HEK293 (cell line): ENCODE data around the gene CDK12.

Experiments
- GLIS2 ChIP-seq: fragments of 450-650 bp; formaldehyde crosslinking; IDR thresholded peaks from 2 replicates; pipeline ENCODE4 v1.5.1; 2016; ENCODE audit warnings: missing biosample characterization, missing genetic modification characterization
- IKZF3 ChIP-seq: fragments of 450-650 bp; IDR thresholded peaks from 2 replicates; pipeline ENCODE4 v1.5.0; 2018; ENCODE audit warnings: missing biosample characterization, mild to moderate bottlenecking, missing genetic modification characterization, moderate library complexity
- INSM2 ChIP-seq: fragments of 450-650 bp; formaldehyde crosslinking; IDR thresholded peaks from 2 replicates; pipeline ENCODE4 v1.5.1; 2016; ENCODE audit warnings: missing biosample characterization, missing genetic modification characterization
- KLF1 ChIP-seq: fragments of 450-650 bp; formaldehyde crosslinking; IDR thresholded peaks from 2 replicates; pipeline ENCODE4 v1.5.1; 2016; ENCODE audit warnings: missing biosample characterization, missing genetic modification characterization
- KLF8 ChIP-seq: fragments of 450-650 bp; formaldehyde crosslinking; IDR thresholded peaks from 2 replicates; pipeline ENCODE4 v1.5.1; 2016; ENCODE audit warnings: missing biosample characterization, missing genetic modification characterization
- OVOL3 ChIP-seq: fragments of 450-650 bp; formaldehyde crosslinking; IDR thresholded peaks from 2 replicates; pipeline ENCODE4 v1.5.1; 2016; ENCODE audit warnings: missing biosample characterization, missing genetic modification characterization
- PBX3 ChIP-seq: sonication (generic); formaldehyde crosslinking; IDR thresholded peaks from 2 replicates; pipeline ENCODE4 v1.8.1; 2022; ENCODE audit warnings: mild to moderate bottlenecking, moderate library complexity, missing genetic modification reagents
- TCF7L2 ChIP-seq: IDR thresholded peaks from 2 replicates; pipeline ENCODE4 v1.6.1; 2011; ENCODE audit warnings: low read depth, mild to moderate bottlenecking, inconsistent platforms, low read length, moderate library complexity, borderline replicate concordance
- TRIM28 ChIP-seq: IDR thresholded peaks from 2 replicates; pipeline ENCODE4 v1.6.1; 2011; ENCODE audit warnings: low read length, control low read depth, borderline replicate concordance
- ZBTB1 ChIP-seq: fragments of 450-650 bp; formaldehyde crosslinking; IDR thresholded peaks from 2 replicates; pipeline ENCODE4 v1.5.1; 2016; ENCODE audit warnings: missing biosample characterization, missing genetic modification characterization
- ZBTB11 ChIP-seq: fragments of 450-650 bp; formaldehyde crosslinking; conservative IDR thresholded peaks from 2 replicates; pipeline ENCODE4 v1.5.1; 2016; ENCODE audit warnings: low read depth, missing biosample characterization, missing genetic modification characterization
- ZBTB8A ChIP-seq: fragments of 450-650 bp; formaldehyde crosslinking; IDR thresholded peaks from 2 replicates; pipeline ENCODE4 v1.5.1; 2016; ENCODE audit warnings: missing biosample characterization, missing genetic modification characterization
- ZEB2 ChIP-seq: fragments of 450-650 bp; formaldehyde crosslinking; IDR thresholded peaks from 2 replicates; pipeline ENCODE4 v1.5.1; 2016; ENCODE audit warnings: missing biosample characterization, missing genetic modification characterization
- ZNF140 ChIP-seq: fragments of 450-650 bp; formaldehyde crosslinking; IDR thresholded peaks from 2 replicates; pipeline ENCODE4 v1.5.1; 2016; ENCODE audit warnings: missing biosample characterization, missing genetic modification characterization
- ZNF18 ChIP-seq: fragments of 450-650 bp; formaldehyde crosslinking; IDR thresholded peaks from 2 replicates; pipeline ENCODE4 v1.5.1; 2016; ENCODE audit warnings: missing biosample characterization, missing genetic modification characterization
- ZNF19 ChIP-seq: fragments of 450-650 bp; formaldehyde crosslinking; IDR thresholded peaks from 2 replicates; pipeline ENCODE4; 2016; ENCODE audit warnings: missing biosample characterization, missing genetic modification characterization, low read depth
- ZNF221 ChIP-seq: fragments of 450-650 bp; formaldehyde crosslinking; IDR thresholded peaks from 2 replicates; pipeline ENCODE4 v1.5.1; 2017; ENCODE audit warnings: missing biosample characterization, missing genetic modification characterization, borderline replicate concordance
- ZNF23 ChIP-seq: fragments of 450-650 bp; formaldehyde crosslinking; IDR thresholded peaks from 2 replicates; pipeline ENCODE4 v1.5.1; 2016; ENCODE audit warnings: missing biosample characterization, missing genetic modification characterization, borderline replicate concordance
- ZNF292 ChIP-seq: fragments of 450-650 bp; formaldehyde crosslinking; IDR thresholded peaks from 2 replicates; pipeline ENCODE4 v1.5.1; 2016; ENCODE audit warnings: low read depth, missing biosample characterization, missing genetic modification characterization, borderline replicate concordance
- ZNF518A ChIP-seq: fragments of 450-650 bp; formaldehyde crosslinking; conservative IDR thresholded peaks from 2 replicates; pipeline ENCODE4 v1.5.1; 2016; ENCODE audit warnings: low read depth, missing biosample characterization, missing genetic modification characterization
- ZNF521 ChIP-seq: fragments of 450-650 bp; formaldehyde crosslinking; IDR thresholded peaks from 2 replicates; pipeline ENCODE4 v1.5.1; 2017; ENCODE audit warnings: missing biosample characterization, mild to moderate bottlenecking, missing genetic modification characterization
- ZNF558 ChIP-seq: fragments of 450-650 bp; formaldehyde crosslinking; IDR thresholded peaks from 2 replicates; pipeline ENCODE4 v1.5.1; 2016; ENCODE audit warnings: missing biosample characterization, missing genetic modification characterization
- ZNF561 ChIP-seq: fragments of 450-650 bp; IDR thresholded peaks from 2 replicates; pipeline ENCODE4 v1.5.1; 2018; ENCODE audit warnings: missing biosample characterization, missing genetic modification characterization, borderline replicate concordance
- ZNF621 ChIP-seq: fragments of 450-650 bp; formaldehyde crosslinking; IDR thresholded peaks from 2 replicates; pipeline ENCODE4 v1.5.1; 2017; ENCODE audit warnings: missing biosample characterization, missing genetic modification characterization
- ZNF701 ChIP-seq: fragments of 450-650 bp; formaldehyde crosslinking; IDR thresholded peaks from 2 replicates; pipeline ENCODE4 v1.5.1; 2016; ENCODE audit warnings: missing biosample characterization, missing genetic modification characterization
- ZNF792 ChIP-seq: fragments of 450-650 bp; formaldehyde crosslinking; IDR thresholded peaks from 2 replicates; pipeline ENCODE4 v1.5.1; 2016; ENCODE audit warnings: missing biosample characterization, missing genetic modification characterization
- ZSCAN16 ChIP-seq: fragments of 450-650 bp; formaldehyde crosslinking; IDR thresholded peaks from 2 replicates; pipeline ENCODE4 v1.5.1; 2016; ENCODE audit warnings: missing biosample characterization, missing genetic modification characterization

The CDK12 gene

GRCh38 chr17:39461113-39461925 lies at the start of gene CDK12 (continued):
- TF ChIP-seq ZNF558 (tag by site-specific recombination) (peak; percentile 80), ZBTB1 (tag by site-specific recombination) (0 out of 2 replicates have a peak, but pooled peaks have one; percentile 66), ZBTB8A (peak; percentile 53), ZNF621 (tag by site-specific recombination) (no peak), ZNF19 (tag by site-specific recombination) (no peak), ZNF792 (tag by site-specific recombination) (peak; percentile 71; the same call in 1 of the 2 replicates), ZEB2 (tag by site-specific recombination) (peak; percentile 92), IKZF3 (tag by site-specific recombination) (peak; percentile 71), OVOL3 (tag by site-specific recombination) (peak; percentile 59; the same call in 1 of the 2 replicates), ZNF221 (tag by site-specific recombination) (no peak), ZNF561 (tag by site-specific recombination) (peak; percentile 96), KLF1 (tag by site-specific recombination) (peak; percentile 48; the same call in 1 of the 2 replicates), KLF8 (tag by site-specific recombination) (peak; percentile 96), ZNF292 (tag by site-specific recombination) (no peak), ZNF140 (no peak), ZBTB11 (tag by site-specific recombination) (peak; percentile 55), ZNF18 (tag by site-specific recombination) (peak; percentile 73), ZNF521 (tag by site-specific recombination) (no peak), GLIS2 (peak; percentile 35), TCF7L2 (peak; percentile 75; the same call in 1 of the 2 replicates), ZNF23 (tag by site-specific recombination) (no peak), ZSCAN16 (tag by site-specific recombination) (no peak), TRIM28 (peak; percentile 92), PBX3 (peak; percentile 84), ZNF518A (tag by site-specific recombination) (peak; percentile 85), ZNF701 (no peak), INSM2 (tag by site-specific recombination) (peak; percentile 87)
